ENCODE results near the gene CEP162. TPM values are rescaled to one million over a fixed set of nuclear protein-coding genes. Genes with fewer than 3 reads are reported as not detected.
"Not testable (repeated sequence)": the region's sequence is repeated elsewhere in the genome, so short reads cannot be mapped to it uniquely, and the experiment has no call there.

CEP162 gene
- total RNA-seq, 1 donor from 2014 or later = 3.9 TPM

GRCh38 chr6:84107495-84107894, 119.9 kb downstream of the CEP162 start:
- intact Hi-C loops (cut with DNase I) = no loop called here
- DNase-seq (ENCODE audit: missing footprints) = no peak
- ATAC-seq = no peak

- intact Hi-C loops (cut with DNase I); DNase-seq (ENCODE audit: missing footprints); ATAC-seq: not testable (repeated sequence)
These were observed 122.1 kb downstream of the CEP162 start for GRCh38 chr6:84105215-84105924.

- intact Hi-C loops (cut with DNase I) = no loop called here
- DNase-seq (ENCODE audit: missing footprints) = no peak
- no peak for ATAC-seq
These were observed 124.4 kb downstream of the CEP162 start for GRCh38 chr6:84103029-84103428.

- no peak for ATAC-seq
- intact Hi-C loops (cut with DNase I) = no loop called here
- DNase-seq (ENCODE audit: missing footprints) = no peak
These were observed 132.3 kb downstream of the CEP162 start for GRCh38 chr6:84095156-84095555.

DNA sequence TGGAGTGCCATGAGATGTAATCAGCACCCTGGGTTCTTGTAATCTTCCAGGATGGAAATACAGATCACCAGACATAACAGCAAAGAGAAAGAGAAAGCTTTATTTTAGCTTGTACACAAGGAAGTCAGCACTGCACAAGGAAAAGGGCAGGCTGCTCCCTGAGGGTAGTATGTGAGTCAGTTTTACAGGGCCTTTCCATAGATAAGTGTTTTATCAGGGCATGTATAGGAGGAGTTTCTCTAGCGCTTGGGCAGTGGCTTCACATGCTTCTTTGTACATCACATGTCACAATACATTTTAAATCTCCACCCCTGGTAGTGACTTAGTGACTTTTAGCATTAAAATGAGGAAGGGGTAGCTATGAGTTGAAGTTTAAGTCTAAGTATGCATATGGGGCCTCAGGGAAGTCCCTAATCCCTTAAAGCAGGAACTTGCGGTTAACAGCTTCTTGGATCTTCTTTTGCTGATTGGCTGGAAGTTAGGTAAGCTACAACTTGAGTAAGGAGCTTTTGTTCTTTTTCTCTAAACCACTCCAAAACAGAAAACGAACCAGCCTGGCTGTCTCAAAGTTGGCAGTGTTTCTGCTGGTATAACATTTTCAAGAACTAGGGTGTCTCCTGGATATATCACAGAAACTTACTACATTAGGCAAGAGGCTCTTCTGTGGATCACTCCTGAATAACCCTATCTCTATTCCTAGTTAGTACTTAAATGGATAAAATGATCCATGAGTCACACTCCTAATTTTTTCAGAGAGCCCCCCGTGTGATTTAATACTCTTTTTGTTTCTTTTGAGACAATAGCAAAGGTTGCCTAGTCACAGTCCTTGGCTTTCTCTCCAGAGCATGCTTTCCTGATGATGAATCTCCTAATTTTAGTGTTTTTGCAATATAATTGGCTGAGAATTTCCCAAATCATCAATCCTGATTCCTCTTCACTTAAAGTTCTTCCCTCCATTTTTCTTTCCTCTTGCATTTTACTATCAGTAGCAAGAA, 133.7 kb downstream of the CEP162 start:
- no peak for DNase-seq (ENCODE audit: missing footprints)
- intact Hi-C loops (cut with DNase I) = no loop called here
- no peak for ATAC-seq

- ATAC-seq (no peak), DNase-seq (ENCODE audit: missing footprints) (no peak)
- intact Hi-C loops (cut with DNase I) = no loop called here
These were observed 137.9 kb downstream of the CEP162 start for GRCh38 chr6:84089552-84089951.

DNA sequence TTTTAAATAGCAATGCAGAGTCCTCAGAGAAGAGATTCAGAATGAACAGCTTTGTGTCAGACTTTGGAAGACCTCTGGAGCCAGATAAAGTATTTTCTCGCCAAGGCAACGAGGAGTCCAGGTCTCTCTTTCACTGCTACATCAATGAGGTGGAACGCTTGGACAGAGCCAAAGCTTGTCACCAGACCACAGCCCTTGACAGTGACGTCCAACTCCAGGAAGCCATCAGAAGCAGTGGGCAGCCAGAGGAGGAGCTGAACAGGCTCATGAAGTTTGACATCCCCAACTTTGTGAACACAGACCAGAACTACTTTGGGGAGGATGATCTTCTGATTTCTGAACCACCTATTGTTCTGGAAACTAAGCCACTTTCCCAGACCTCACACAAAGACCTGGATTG, 138.4 kb downstream of the CEP162 start:
- ATAC-seq (no peak), DNase-seq (ENCODE audit: missing footprints) (no peak)
- intact Hi-C loops (cut with DNase I) = no loop called here

GRCh38 chr6:84086545-84087429, 140.7 kb downstream of the CEP162 start:
- ATAC-seq (no peak), DNase-seq (ENCODE audit: missing footprints) (no peak)
- intact Hi-C loops (cut with DNase I) = no loop called here

GRCh38 chr6:84086056-84086455, 141.4 kb downstream of the CEP162 start:
- DNase-seq (ENCODE audit: missing footprints) (no peak), ATAC-seq (no peak)
- intact Hi-C loops (cut with DNase I) = no loop called here

- intact Hi-C loops (cut with DNase I); DNase-seq (ENCODE audit: missing footprints); ATAC-seq: not testable (repeated sequence)
These were observed 142.7 kb downstream of the CEP162 start for GRCh38 chr6:84084705-84085104.

GRCh38 chr6:84082689-84083265, 144.7 kb downstream of the CEP162 start:
- intact Hi-C loops (cut with DNase I) = no loop called here
- ATAC-seq = no peak
- no peak for DNase-seq (ENCODE audit: missing footprints)

DNA sequence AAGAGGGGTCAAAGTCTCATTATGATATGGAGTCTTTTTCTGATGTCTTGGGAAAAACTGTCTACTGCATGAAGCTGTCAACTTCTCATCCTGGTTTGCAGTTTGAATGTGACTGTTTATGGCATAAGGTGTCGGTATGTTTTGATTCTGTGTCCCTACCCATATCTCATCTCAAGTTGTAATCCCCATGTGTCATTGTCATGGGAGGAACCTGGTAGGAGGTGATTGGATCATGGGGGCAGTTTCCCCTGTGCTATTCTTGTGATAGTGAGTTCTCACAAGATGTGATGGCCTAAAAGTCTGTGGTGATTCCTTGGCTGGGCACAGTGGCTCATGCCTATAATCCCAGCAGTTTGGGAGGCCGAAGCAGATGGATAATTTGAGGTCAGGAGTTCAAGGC, 146.2 kb downstream of the CEP162 start:
- ATAC-seq = no peak
- intact Hi-C loops (cut with DNase I) = no loop called here
- DNase-seq (ENCODE audit: missing footprints) = no peak

DNA sequence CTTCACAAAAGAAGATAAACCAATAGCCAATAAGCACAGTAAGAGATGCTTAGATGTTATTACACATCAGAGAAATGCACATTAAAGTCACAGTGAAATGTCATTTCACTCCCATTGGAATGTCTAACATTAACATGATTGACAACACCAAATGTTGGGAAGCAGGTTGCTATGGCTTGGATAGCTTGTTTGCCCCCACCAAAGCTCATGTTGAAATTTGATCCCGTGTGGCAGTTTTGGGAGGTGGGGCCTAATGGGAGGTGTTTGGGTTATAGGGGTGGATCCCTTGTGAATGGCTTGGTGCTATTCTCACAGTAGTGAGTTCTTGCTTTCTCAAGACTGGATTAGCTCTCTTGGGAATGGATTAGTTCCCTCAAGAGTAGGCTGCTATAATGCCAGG, 149.1 kb downstream of the CEP162 start:
- ATAC-seq (no peak), DNase-seq (ENCODE audit: missing footprints) (no peak)
- intact Hi-C loops (cut with DNase I) = no loop called here

GRCh38 chr6:84077645-84078044, 149.8 kb downstream of the CEP162 start:
- intact Hi-C loops (cut with DNase I) = no loop called here
- no peak for ATAC-seq
- DNase-seq (ENCODE audit: missing footprints) = no peak

DNA sequence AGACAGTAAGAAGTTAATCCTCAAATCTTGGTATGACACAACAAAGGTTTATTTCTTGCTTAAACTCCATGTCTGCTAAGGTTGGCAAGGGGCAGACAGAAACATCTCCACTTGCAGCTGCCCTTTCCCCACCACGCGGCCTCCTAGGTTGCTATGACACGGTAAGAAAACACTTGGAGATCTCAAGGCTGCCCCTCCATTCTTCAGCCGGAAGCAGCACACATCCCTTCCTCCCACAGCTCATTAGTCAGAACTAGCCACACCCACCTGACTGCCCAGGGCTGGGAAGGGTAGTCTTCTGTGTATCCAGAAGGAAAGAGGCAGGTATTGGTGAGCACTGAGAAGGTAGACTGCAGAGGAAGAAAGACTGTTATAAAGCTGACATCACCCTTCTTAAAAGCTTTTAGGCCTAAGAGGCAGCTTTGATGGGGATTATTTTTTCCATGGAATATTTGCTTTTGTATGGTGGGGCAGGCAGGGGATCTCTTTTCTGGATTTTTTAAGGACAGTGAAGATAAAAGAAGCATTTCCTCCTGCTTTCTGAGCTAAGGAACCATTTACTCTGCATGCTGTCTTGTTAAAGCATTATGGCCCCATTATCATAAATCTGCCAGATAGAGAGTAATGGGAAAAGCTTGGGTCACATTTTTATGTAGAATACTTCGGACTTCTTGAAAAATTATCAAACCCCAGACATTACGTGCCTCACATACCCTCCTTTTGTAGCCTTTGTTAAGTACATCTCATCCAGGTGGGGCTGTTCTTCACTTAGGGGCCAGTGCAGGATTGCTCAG, 152.3 kb downstream of the CEP162 start:
- DNase-seq (ENCODE audit: missing footprints) (no peak), ATAC-seq (no peak)
- intact Hi-C loops (cut with DNase I) = no loop called here

Measured in Right ventricle myocardium inferior (tissue), 1 donor.